ENCODE results near the gene CWF19L1. TPM values are rescaled to one million over a fixed set of nuclear protein-coding genes. Genes with fewer than 3 reads are reported as not detected.
A peak's percentile ranks its signal among the peaks of the same experiment; 100 is the strongest.
"Not testable (repeated sequence)": the region's sequence is repeated elsewhere in the genome, so short reads cannot be mapped to it uniquely, and the experiment has no call there.

The CWF19L1 gene
- total RNA-seq = 20.5 and 21.0 TPM in 2 replicates

DNA sequence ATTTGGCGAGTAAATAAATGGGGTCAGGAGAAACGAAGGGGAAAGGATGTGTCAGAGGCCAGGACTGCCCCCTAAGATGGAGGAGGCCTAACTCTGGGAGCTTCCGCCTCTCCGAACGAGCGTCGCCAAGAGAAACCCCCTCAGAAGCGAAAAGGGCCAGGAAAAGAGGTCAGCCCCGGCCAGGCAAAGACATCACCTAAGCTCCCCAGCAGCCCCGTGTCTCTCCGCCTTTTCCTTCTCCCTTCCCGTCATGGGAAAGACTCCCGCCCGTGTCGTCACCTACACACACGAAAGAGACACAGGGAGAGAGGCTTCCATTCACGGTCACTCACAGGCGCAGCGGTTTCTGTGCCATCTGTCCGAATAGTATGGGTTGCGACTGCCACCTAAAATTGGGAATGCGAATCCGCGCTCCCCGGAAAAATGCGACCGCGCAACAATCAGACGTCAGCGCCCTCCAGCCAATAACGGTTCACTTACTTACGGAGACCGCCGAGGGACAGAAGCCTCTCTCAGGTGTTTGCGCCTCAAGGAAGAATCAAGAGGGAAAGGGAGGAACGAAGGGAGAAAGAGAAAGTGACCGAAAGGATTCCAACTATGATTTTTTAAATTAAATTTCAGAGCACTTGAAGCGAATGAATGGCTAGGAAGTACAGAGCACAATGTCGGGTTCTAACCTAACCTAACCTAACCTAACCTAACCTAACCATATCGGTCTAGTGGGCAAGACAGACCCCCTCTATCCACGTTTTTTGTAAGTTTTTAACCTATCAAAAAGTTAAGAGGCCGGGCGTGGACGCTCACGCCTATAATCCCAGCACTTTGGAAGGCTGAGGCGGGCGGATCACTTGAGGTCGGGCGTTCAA, at the start of gene CWF19L1:
CWF19L1 (minus strand) TSS at position 400 of the 866 bp plus-strand sequence; CDS start at position 355, 45 bp downstream.
- DNase-seq (ENCODE audit: low read depth in 2 of 2) = peak; percentile 90 to 93

DNA sequence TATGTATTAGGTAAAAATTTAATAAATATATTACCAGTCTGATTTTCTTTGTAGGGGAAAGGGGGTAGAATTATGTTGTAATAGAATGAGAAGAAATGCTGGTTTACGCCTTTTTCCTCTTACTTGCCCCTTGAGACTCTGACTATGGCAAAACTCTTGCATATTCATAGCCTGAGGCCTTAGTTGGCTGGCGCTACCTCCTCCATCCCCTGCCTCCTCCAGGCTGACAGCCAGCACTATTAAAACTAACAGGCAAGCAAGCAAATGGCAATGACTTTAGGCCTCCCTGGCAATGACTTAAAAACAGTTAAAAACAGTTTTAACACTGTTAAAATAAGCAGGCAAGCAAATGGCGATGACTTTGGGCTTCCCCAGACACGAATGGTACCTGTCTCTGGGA, 48.2 kb upstream of the CWF19L1 start:
- no peak for DNase-seq (ENCODE audit: low read depth in 2 of 2)

DNA sequence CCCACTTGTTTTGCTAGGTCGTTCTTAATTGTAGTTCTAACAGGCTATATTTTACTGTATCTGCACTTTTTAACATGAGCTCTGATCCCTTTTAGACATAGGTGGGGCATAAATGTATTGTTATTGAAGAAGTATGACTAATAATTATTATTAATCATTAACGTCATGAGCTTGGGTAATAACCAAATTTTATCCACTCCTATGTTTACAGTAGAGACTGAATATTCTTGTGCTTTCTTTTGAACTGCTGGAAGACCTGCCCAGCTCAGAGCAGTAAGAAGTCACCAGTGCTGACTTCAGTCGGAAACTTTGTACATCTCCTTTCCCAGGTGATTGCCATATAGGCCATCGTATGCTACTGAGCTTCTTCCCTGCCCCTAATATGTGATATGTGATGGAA, 43.9 kb upstream of the CWF19L1 start:
- DNase-seq (ENCODE audit: low read depth in 2 of 2) = no peak

DNA sequence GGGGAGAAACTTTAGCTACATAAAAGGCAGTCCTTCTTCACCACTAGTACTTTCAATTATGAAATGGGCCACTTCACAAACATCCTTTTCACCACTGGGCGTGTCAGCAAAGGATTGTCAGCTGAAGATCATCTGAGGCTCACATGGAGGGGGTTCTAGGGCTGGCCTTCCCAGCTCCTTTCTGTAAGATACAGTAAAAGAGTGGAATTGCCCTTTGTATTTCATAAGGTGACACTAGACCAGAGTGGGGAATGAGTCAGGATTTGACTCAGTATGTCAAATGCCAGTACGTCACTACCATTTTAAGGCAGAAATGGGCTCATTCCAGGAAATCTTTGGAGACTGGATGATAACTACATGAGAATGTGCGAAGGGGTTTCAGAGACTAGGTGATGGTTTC, 40.2 kb upstream of the CWF19L1 start:
- peak in 1 of 2 donors; percentile 16 for DNase-seq (ENCODE audit: low read depth in 2 of 2)

DNA sequence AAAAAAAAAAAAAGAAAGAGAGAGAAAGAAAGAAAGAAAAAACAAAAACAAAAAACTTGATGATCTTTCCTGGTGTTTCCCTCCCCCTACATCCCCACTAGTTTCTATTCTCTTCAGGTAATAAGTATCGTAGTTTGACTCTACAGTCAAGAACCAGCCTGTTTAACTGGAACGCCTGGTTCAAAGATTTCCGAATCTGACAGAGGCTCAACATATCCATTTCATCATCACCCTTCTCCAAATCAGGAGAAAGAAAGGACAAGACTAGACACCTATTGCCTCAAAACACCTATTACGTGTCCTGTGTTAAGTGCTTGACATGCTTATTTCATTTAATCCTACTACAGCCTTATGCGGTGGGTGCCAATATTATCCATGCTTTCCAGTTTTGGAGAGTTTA, 39.4 kb upstream of the CWF19L1 start:
- DNase-seq (ENCODE audit: low read depth in 2 of 2) = no peak

DNA sequence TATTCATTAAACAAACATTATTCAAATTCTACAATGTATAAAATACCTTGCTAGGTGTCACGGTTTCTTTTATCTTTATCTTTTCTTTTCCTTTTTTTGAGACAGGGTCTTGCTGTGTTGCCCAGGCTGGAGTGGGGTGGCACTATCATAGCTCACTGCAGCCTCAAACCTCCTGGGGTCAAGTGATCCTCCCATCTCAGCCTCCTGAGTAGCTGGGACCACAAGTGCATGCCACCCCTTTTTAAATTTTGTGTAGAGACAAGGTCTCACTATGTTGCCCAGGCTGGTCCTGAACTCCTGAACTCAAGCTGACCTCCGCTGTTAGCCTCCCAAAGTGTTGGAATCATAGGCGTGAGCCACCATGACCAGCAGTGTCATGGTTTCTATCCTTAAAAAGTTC, 37.0 kb upstream of the CWF19L1 start:
- no peak for DNase-seq (ENCODE audit: low read depth in 2 of 2)

DNA sequence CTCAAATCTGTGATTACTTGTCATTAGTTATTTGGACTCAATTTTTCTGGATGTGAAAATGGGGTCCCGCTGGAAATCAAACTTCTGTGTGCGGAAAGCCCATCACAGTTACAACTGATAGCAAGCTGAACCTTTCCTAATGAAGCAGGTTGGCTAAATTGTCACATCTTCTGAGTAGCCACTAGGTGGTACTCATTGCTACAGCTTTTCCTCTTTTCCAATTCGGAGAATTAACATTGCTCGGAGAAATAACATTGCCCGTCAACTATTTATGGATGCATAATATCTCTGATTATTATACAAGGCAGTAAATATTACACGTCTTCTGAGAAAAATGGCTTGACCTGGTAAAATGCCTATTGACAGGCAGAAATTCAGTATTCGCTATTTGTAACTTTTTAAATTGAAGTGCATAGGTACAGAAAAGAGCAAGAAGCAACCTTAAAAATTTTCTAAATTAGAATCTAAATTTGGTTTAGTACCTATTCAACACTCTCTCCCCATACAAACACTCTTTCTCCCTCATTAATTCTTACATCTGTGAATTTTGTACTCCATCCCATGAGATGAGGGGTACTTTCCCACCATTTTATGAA, 36.4 kb upstream of the CWF19L1 start:
- peak; percentile 39 to 50 for DNase-seq (ENCODE audit: low read depth in 2 of 2)

DNA sequence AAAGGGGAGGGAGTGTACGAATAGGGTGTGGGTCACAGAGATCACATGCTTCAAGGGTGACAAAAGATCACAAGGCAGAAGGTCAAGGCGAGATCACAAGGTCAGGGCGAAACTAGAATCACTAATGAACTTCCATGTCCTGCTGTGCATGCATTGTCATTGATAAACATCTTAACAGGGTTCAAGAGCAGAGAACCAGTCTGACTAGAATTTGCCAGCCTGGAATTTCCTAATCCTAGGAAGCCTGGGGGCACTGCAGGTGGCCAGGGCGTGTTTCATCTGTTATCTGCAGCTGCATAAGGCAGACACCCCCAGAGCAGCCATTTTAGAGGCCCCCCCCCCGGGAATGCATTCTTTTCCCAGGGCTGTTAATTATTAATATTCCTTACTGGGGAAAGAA, 33.7 kb upstream of the CWF19L1 start:
- DNase-seq (ENCODE audit: low read depth in 2 of 2) = not testable (repeated sequence)

DNA sequence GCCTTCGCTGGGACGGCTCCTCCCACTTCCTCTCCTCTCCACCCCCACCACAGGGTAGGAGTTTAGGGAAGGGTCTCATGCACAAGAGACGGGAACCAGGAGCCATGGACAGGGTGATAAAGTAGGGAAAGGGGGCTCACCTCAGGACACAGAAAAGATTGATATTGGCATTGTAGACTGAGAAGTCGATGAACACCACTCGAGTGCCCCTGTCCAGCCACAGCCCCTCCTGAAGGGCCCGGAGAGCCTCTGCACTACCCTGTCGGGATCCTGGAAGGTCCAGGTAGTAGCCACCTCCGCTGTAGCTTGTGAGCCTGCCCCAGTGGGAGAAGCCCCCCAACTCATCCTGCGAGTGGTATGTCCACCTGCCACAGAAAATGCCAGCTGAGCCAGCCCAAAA, 29.8 kb upstream of the CWF19L1 start:
- DNase-seq (ENCODE audit: low read depth in 2 of 2) = no peak

DNA sequence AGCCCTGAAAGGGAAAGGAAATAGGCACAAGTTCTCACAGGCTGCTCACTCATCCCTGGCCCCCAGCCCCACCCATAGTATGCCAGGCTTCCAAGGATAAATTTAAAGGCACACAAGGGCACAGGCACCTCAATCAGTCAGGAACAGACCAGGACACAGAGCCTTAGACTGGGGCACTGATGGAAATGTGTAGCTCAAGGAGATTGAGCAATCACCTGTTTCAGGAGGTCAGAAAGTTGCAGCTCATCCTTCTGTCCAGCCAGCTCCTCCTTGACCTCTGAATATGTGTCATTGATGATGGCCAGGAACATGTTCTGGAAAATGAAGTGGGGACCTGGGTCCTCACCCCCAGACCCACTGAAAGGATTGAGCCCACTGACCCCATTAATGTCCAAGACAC, 25.6 kb upstream of the CWF19L1 start:
- DNase-seq (ENCODE audit: low read depth in 2 of 2) = no peak

DNA sequence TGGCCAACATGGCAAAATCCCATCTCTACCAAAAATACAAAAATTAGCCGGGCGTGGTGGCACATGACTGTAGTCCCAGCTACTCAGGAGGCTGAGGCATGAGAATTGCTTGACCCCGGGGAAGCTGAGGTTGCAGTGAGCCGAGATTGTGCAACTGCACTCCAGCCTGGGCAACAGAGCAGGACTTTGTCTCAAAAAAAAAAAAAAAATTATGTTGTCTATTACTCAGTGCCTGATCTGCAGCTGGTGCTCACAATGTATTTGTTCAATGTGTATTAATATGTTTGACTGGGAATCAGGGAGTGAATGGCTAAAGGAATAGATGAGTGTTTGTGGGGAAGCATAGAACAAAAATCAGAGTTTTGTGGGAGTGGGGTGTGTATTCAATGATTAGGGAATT, 24.9 kb upstream of the CWF19L1 start:
- DNase-seq (ENCODE audit: low read depth in 2 of 2) = not testable (repeated sequence)

DNA sequence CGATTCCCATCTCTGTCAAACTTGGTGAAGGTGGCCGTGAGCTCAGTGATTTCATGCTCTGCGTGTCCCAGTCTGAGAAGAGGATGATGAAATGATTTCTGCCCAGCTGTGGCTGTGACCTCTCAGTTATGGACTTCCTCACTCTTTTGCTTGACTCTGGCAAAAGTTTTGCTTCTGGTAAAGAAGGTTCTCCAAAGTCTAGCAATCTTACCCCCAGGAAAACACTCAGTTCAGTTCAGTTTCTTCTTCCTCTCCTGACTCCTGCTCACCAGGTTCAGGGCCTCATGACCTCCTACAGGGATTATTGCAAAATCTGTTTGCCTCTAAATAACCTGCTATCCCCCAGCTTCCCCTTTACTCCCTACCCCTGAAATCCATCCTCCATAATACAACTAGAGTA, 23.9 kb upstream of the CWF19L1 start:
- DNase-seq (ENCODE audit: low read depth in 2 of 2) = no peak

DNA sequence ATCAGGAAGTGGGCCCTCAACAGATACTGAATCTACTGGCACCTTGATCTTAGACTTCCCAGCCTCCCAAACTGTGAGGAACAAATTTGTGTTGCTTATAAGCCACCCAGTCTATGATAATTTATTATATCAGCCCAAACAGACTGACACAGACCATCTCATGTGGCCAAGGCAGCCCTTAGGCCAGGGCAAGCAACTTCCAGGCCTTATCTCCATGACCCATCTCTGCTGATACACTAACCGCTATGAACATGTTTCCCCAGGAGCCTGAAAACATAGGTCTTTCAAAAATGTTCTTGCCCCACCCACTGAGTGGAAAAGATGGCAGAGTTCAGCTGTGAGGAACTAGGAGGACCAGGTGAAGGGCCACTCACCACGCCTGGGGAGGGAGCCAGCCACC, 22.2 kb upstream of the CWF19L1 start:
- no peak for DNase-seq (ENCODE audit: low read depth in 2 of 2)

DNA sequence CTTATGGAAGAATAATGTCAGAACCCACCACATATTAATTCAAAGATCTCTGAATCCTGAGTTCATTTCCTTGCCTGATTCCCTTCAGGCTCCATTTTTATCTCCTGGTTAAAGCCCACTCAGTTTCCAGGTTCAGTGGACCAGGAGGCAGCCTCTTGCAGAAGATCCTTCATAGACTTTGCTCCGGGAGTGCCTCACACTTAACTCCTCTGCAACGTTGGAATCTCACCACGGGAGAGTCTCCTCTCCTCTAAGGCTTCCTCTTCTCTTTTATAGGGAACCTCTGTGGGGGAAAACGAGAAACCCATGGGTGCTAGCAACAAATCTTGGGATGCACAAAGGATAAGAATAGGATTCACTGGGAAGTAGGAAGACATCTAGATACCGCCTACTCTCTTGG, 20.8 kb upstream of the CWF19L1 start:
- DNase-seq (ENCODE audit: low read depth in 2 of 2) = no peak

DNA sequence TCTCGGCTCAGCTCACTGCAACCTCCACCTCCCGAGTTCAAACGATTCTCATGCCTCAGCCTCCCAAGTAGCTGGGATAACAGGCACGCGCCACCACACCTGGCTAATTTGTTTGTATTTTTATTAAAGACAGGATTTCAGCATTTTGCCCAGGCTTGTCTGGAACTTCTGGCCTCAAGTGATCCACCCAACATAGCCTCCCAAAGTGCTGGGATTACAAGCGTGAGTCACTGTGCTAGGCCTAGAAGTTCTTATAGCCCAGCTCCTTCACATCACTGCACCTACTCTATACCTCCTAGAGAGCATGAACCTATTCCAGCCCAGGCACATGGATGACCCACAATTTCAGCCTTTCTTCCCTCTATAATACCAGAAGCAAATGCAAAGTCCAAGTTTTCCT, 20.3 kb upstream of the CWF19L1 start:
- no peak for DNase-seq (ENCODE audit: low read depth in 2 of 2)

DNA sequence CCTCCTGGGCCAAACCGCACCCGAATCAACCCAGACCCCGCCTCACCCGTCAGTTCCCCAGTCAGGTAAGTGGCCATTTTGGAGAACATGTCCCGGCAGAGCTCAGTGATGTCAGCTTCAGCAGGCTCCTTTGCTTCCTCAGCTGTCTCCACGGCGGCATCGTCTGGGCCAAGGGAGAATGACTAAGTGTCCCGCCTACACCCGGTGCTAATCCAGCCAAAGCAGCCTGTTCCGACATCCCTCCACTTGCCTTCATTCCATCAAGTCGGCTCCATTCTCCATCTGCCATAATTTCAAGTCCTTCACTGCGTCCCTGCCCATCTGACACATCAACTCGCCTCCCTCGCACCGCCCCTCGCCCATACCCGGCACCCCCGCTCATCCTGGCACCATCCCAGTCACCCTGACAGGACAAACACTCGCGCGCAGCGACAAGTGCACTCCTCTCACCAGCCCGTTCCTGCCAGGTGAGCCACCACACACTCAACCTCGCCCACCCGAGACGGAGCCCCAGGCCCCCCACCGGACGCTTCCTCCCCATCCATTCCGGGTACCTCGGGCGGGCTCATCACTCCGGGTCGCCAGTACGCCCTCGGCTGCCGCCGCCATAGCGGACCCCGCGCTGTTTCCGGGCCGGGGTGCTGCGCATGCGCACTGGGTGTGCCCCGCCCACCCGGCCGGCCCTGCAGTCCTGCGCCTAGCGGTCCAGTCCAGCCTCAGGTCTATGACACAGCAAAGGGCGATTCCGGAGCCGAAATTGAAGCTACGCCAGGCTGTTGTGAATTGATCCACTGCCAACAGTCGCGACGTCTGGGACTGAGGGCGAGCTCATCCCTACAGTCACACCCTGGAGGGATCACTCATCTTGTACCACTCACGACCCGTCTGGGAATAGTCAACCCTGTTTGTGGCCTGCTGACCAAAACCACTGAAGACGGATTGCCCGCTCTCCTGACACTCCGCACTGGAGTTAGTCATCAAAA, 18.9 kb upstream of the CWF19L1 start, which contains the start of gene BLOC1S2:
BLOC1S2 (minus strand) TSS at position 630 of the 983 bp plus-strand sequence; CDS start at position 609, 21 bp downstream.
- DNase-seq (ENCODE audit: low read depth in 2 of 2) = peak; percentile 91

DNA sequence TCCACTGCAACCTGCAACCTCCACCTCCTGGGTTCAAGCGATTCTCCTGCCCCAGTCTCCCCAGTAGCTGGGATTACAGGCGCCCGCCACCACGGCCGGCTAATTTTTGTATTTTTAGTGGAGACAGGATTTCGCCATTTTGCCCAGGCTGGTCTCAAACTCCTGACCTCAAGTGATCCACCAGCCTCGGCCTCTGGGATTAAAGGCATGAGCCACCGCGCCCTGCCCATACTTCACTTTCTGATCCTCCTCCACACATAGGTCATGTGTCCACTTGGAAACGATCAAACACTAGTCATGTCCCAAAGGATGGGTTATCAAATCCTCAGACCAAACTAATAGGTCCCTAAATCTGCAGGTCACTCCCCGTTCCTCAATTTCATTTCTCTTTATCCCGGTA, 17.9 kb upstream of the CWF19L1 start:
- not testable (repeated sequence) for DNase-seq (ENCODE audit: low read depth in 2 of 2)

DNA sequence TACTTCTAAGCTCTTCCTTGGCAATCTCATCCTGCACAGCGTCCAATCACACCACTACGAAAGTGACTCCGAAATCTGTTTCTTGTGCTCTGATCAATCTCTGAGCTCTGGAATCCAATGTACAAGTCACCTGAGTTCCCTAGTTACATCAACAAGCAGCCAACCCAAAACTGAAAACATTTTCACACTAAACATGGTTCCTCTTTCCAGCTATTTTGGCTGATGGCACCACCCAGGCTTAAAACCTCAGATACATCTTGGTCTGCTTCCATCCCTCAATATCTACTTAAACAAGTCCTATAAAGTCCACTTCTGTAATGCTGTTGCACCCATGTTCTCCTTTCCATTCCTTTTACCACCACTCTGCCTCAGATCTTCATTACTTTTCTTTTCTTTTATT, 15.5 kb upstream of the CWF19L1 start:
- no peak for DNase-seq (ENCODE audit: low read depth in 2 of 2)

DNA sequence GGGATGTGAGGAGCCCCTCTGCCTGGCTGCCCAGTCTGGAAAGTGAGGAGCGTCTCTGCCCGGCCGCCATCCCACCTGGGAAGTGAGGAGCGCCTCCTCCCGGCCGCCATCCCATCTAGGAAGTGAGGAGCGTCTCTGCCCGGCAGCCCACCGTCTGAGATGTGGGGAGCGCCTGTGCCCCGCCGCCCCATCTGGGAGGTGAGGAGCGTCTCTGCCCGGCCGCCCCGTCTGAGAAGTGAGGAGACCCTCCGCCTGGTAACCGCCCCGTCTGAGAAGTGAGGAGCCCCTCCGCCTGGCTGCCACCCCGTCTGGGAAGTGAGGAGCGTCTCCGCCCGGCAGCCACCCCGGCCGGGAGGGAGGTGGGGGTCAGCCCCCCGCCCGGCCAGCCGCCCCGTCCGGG, 9.5 kb upstream of the CWF19L1 start:
- DNase-seq (ENCODE audit: low read depth in 2 of 2) = not testable (repeated sequence)

DNA sequence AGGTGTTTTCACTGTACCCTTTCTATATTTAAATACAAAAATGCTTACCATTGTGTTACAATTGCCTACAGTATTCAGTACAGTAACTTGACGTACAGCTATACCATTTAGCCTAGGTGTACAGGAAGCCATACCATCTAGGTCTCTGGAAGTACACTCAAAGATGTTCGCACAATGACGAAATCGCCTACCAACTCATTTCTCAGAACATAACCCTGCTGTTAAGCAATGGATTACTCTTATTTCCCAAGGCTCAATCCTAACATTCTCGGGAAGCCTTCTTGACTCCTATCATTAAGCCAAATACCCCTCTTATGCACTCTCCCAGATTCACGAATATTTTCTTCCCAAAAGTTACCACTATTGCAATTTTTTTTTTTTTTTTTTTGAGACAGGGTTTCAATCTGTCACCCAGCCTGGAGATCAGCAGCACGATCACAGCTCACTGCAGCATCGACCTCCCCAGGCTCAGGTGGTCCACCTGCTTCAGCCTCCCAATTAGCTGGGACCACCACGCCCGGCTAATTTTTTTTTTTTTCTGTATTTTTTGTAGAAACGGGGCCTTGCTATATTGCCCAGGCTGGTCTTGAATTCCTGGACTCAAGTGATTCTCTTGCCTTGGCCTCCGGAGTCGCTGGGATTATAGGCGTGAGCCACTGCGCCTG, 1.5 kb downstream of the CWF19L1 start:
- no peak for DNase-seq (ENCODE audit: low read depth in 2 of 2)

DNA sequence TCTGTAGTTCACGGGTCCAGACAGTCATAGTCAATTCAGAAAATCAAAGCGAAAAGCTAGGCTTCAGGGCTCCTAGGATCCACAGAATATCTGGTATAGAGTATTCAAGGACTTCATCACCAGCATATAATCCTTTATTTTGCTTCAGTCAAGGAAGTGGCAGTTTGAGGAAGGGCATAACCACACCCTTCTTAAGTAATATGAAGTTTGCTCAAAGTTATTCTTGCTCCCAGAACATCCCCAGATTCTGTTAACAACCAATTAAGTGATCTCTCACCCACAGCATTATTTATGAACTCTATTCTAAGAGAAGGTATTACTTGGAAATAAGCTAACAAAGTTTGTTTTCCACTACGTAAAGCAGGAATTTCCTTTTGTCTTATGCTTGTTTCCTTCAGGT, 13.2 kb downstream of the CWF19L1 start:
- DNase-seq (ENCODE audit: low read depth in 2 of 2) = no peak
